Ramos (cell line): ENCODE results near the gene ARID5B.

Experiments
- in situ Hi-C: fragments of 300-500 bp; cut with MboI; formaldehyde crosslinking; loops from one replicate; pipeline ENCODE4 v1.14.3; 2022; ENCODE audit warnings: low sequenced_read_pairs; ENCODE audit not compliant: unreplicated experiment

The ARID5B gene

GRCh38 chr10:62000037-62000603 lies 98.6 kb downstream of the ARID5B start:
- in situ Hi-C loops, result loop anchor here (5.0 kb wide), 1 partner anchor 38 kb away; no protein-coding TSS in a partner anchor

GRCh38 chr10:62000726-62001125 lies 99.2 kb downstream of the ARID5B start:
- in situ Hi-C loops, result loop anchor here (5.0 kb wide), 1 partner anchor 38 kb away; no protein-coding TSS in a partner anchor

GRCh38 chr10:62001898-62002297 lies 100.4 kb downstream of the ARID5B start:
- in situ Hi-C loops, result loop anchor here (5.0 kb wide), 1 partner anchor 40 kb away; no protein-coding TSS in a partner anchor

DNA sequence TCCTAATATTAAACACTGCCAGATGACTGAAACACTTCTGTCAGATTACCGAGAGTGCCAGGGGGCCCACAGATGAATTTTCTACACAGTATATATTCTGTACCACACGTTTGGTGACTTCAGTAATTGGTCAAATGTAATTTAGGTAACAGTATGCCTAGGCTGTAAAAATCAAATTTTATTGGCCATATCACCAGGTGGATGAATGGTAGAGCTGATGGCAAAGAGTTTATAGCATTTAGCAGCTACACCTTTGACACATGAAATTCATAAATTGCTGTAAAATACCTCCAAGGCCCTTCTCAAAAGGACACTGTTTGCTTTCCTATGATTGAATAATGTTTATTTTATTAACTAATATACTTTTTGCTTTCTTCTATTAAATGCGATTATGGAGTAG lies 101.3 kb downstream of the ARID5B start:
- in situ Hi-C loops, result loop anchor here (5.0 kb wide), 1 partner anchor 40 kb away; no protein-coding TSS in a partner anchor

- in situ Hi-C loops, result loop anchor here (5.0 kb wide), 1 partner anchor 42 kb away; no protein-coding TSS in a partner anchor
These were observed 102.5 kb downstream of the ARID5B start for GRCh38 chr10:62004042-62004441.

DNA sequence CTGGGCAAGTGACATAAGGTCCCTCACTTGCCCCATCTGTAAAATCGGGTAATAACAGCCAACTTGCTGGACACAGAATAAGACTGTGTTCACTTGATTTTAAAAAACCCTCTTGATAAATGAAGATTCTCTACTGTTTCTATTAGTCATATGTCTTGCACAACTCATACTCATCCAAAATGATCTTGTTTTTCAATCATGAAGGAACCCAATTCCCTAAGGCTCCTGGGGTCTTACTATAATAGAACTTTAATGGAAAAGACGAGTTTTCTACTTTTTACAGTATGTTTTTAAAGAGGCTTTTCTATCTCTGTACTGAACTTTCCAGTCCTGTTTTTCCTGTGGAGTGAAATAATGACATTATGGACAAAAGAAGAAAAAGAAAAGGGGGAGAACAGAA lies 103.8 kb downstream of the ARID5B start:
- in situ Hi-C loops, result no loop called here

DNA sequence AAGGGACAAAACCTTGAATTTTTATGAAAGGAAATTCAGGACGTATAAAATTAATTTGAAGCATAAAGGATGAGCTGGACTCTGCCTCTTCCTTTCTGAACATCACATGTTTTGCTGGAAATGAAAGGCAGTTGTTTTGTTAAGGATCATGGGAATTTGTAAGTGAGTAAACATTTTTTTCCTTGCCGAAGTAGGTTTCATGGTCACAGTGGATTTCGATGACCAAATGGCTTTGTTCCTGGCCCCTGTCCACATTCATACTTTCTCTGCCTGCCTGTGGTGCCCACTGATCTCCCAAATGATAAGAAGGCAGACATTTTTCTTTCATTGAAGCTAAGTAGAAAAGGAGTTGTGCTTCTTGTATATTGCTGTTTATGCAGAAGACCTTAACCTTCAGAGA lies 104.2 kb downstream of the ARID5B start:
- in situ Hi-C loops, result no loop called here

- in situ Hi-C loops, result no loop called here
These were observed 105.6 kb downstream of the ARID5B start for GRCh38 chr10:62007145-62007544.

- in situ Hi-C loops, result no loop called here
These were observed 106.7 kb downstream of the ARID5B start for GRCh38 chr10:62008196-62008595.

DNA sequence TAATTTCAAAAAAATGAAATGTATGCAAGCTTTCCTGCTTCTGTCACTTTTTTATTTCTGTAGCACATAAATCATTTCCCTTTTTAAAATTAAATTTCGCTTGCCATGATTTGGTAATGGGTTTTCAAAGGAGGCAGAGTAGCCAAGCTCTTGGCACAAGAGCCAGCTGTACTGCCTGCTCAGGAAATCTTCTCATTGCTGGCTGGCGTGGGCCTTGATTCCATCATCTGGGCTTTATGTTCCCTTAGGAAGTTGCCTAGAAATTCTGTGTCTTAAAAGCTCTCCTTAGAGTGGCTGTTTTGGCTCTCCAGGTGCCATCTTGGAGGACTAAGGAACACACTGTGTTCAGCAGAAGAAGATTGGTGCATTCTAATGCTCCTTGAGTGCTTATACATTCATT lies 107.4 kb downstream of the ARID5B start:
- in situ Hi-C loops, result no loop called here

DNA sequence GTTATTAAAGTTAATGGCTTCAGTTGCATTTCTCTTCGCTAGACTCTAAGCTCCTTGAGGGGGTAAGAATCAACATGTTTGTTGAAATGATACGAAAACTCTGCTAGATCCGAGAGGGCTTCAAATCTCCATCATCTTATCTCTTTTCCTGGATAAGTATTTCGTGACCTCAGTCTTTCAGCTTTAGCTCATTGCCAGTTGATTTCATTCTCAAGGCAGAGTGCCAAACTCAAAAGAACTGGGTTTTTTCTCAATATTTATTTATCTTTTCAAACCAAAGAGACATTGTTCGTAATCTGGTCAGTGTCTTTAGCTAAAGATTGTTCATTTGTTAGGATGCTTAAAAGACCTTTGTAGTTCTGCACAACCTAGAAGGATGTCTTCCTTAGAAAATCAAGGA lies 108.9 kb downstream of the ARID5B start:
- in situ Hi-C loops, result no loop called here

DNA sequence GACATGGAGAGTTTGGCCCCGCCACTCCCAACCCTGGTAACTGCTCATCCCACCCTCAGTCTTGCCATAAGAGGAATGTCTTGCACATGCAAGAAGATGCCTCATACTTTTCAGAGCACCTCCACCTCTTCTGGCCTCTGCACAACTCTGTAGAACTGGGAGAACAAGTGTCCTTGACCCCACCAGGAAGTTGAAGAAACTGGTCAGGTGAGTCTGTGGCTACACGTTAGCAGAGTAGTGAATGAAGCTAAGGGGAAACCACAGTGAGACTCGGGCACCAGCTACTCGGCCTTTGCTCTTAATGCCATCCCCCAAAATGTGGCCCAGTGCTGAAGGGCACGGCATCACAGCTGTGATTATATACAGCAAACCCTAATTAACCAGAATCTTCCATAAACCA lies 110.1 kb downstream of the ARID5B start:
- in situ Hi-C loops, result no loop called here

DNA sequence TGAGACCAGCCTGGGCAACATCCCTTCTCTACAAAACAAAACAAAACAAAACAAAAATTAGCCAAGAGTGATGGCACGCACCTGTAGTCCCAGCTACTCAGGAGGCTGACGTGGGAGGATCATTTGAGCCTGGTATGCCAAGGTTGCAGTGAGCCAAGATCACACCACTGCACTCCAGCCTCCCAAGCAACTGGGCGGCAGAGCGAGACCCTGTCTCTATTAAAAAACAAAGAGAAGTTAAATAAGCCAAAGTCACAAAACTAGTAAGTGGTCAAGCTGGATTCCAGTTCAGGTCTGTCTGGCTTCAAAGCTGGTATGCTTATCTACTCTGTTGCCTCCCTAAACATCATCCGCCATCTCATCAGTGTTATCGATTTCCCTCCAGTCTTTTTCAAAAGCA lies 110.8 kb downstream of the ARID5B start:
- in situ Hi-C loops, result no loop called here

DNA sequence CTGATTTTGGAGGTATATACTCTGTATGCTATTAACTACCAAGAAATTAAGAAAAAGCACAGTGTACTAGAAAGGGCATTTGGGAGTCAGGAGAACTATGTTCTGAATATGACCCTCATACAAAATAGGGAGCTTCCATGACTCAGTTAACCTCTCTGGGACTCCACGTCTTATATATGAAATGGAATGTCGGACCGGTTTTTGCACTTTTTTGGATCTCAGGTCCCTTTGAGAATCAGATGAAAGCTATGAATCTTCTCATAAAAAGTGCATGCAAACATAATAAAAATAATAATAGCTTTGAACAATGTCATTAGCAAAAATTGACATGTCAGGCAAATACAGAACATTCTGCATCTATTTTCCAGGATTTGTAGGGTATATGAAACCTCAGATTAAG lies 113.0 kb downstream of the ARID5B start:
- in situ Hi-C loops, result no loop called here

DNA sequence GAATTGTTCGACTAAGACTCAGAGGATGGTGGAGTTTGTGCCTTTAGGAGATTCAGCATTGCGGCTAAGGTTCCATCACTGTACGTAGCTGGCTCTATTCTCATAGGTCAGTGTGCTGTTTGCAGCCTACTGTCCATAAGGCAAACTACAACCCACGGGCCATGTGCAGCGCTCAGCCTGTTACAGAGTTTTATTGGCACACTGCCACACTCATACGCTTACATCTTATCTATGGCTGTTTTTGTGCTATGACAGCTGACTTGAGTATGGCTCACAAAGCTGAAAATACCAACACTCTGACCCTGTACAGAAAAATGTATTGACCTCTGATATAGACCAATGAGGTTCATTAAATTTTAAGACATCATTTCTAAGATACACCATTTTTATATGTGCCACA lies 114.5 kb downstream of the ARID5B start:
- in situ Hi-C loops, result no loop called here

GRCh38 chr10:62016623-62017490 lies 115.4 kb downstream of the ARID5B start:
- in situ Hi-C loops, result no loop called here

DNA sequence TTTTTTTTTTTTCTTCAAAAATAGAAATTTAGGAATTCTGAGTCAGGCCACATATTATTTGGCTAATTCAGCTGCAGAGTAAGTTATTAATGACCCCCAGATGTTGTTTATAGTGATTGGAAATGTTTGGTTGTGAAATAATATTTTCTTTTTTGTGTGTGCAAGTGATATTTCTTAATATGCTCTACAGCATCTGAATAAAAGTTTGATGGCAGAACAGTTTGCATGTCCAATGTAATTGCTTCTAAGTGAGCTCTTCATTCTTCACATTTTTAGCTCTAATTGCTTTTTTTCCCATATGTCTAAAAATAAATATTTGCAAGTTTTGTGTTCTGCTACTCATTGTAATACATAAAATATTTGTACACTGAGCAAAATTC lies 116.0 kb downstream of the ARID5B start:
- in situ Hi-C loops, result no loop called here

DNA sequence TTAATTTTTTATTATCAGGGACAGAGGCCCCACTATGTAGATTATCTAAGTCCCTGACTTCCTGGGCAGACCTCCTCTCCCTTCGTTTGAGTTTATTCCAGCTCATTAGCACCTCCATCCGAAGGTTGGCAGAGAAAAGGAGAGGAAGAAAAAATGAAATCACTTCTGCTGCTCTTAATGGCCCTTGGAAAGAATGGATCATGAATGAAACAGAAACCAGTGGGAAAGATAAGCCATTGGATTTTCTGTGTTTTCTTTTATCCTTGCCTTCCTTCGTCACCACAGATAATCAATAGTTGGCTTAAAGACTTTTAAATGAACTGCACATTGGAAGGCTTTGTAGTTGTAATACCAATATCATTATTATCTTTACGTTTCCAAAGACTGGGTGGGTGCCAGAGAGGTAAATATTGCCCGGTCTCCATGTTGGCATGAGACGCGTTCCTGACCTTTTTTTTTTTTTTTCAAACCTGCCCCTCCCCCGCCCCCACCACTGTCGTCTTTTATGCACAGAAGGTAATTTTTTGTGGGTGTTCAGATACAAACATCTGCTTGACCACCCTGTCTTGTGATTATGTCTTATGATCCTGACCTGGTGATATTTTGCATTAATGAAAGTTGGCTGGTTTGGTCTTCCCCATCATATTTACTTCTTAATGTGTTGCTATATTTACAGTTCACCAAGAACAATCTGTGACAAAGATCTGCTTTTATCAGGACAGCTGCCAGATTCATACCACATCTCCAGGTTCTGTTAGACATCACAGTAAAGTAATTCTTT lies 116.8 kb downstream of the ARID5B start:
- in situ Hi-C loops, result no loop called here

- in situ Hi-C loops, result no loop called here
These were observed 117.7 kb downstream of the ARID5B start for GRCh38 chr10:62019013-62019684.

DNA sequence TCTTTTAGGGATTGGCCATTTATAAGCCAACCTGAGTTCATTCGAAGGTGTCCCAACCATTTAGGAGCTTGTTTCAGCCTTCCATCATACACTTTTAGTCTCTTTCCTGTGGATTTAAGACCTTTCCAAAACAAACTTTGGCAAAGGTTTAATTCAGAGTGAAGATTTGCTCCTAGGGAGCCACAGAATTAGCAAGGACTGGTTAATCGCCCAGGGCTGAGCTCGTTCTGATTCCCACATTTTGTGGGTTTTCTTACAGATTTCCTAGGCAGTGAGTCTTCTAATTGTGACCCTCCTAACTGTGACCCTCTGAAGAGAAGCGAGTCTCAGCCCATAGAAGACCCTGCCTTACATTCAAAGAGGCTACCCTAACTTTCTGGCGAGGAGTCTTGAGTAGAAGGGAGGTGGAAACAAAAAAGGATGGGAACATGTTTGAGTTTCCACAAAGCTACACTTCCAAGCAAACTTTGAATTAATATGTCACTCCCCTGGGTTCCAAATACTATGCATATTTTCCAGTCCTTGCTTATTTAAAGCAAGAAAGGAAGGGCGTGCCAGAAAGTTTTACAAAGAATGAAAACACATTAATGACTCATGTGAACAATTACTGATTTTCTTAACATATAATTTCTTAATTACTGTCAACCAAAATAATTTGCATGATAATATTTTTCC lies 118.3 kb downstream of the ARID5B start:
- in situ Hi-C loops, result no loop called here
